PC-9 (cell line): ENCODE measurements around the gene C5. TPM values are rescaled to one million over a fixed set of nuclear protein-coding genes. Genes with fewer than 3 reads are reported as not detected.

ENCODE experiments used
- BruUV-seq: library from RNA; stranded (reverse); fragments of 400-500 nt; replicated peaks from 2 replicates; lab custom pipeline; 2021; lab: Mats Ljungman, UMichigan
- CTCF ChIA-PET: fragments of 300-600 bp; sonication (Branson Sonifier 250); formaldehyde crosslinking; loops from one replicate; lab custom pipeline; 2022; ENCODE audit warnings: antibody characterized with exemption; lab: Charles Lee
- POLR2A ChIA-PET: fragments of 300-600 bp; sonication (Branson Sonifier 250); formaldehyde crosslinking; loops from one replicate; lab custom pipeline; 2022; ENCODE audit warnings: antibody characterized with exemption; ENCODE audit not compliant: unreplicated experiment; lab: Charles Lee
- DNase-seq, 2 experiments: peaks; one replicate each; pipeline versions ENCODE4 v3.0.0 to v3.0.0-alpha.2; 2015 to 2022; ENCODE audit warnings: mixed read lengths in 1 of 2
- H2AFZ ChIP-seq: fragments of 200-600 bp; sonication (generic); 2 replicates; pipeline ENCODE4 v1.8.1; 2017; ENCODE audit warnings: antibody characterized with exemption
- H3F3A ChIP-seq: fragments of 200-600 bp; sonication (generic); 2 replicates; pipeline ENCODE4 v1.8.1; 2017; ENCODE audit warnings: antibody characterized with exemption, mild to moderate bottlenecking, low read depth; ENCODE audit not compliant: insufficient read depth
- H3K27ac ChIP-seq: fragments of 200-600 bp; sonication (generic); 2 replicates; pipeline ENCODE4 v1.6.1; 2016; ENCODE audit warnings: mixed run types
- H3K27me3 ChIP-seq: fragments of 200-600 bp; sonication (generic); 2 replicates; pipeline ENCODE4 v1.6.1; 2016; ENCODE audit warnings: low read depth, mixed run types; ENCODE audit not compliant: insufficient read depth
- H3K36me3 ChIP-seq: fragments of 200-600 bp; sonication (generic); 2 replicates; pipeline ENCODE4 v1.6.1; 2016; ENCODE audit warnings: low read depth, mixed run types
- H3K4me1 ChIP-seq: fragments of 200-600 bp; sonication (generic); replicated peaks from 2 replicates; pipeline ENCODE4 v1.6.1; 2016; ENCODE audit warnings: mixed run types; ENCODE audit not compliant: insufficient read depth
- H3K4me2 ChIP-seq: fragments of 200-600 bp; sonication (generic); 2 replicates; pipeline ENCODE4 v1.6.1; 2017; ENCODE audit warnings: mixed run types
- H3K4me3 ChIP-seq: fragments of 200-600 bp; sonication (generic); 2 replicates; pipeline ENCODE4 v1.6.1; 2016; ENCODE audit warnings: mixed run types
- H3K79me2 ChIP-seq: fragments of 200-600 bp; sonication (generic); 2 replicates; pipeline ENCODE4 v1.6.1; 2017; ENCODE audit warnings: low read depth, mixed run types
- H3K9me2 ChIP-seq: fragments of 200-600 bp; sonication (generic); 2 replicates; pipeline ENCODE4 v1.8.1; 2017; ENCODE audit warnings: mild to moderate bottlenecking; ENCODE audit not compliant: insufficient read depth
- H3K9me3 ChIP-seq: fragments of 200-600 bp; sonication (generic); 2 replicates; pipeline ENCODE4 v1.8.1; 2016; ENCODE audit warnings: low read depth; ENCODE audit not compliant: insufficient read depth
- H4K20me1 ChIP-seq: fragments of 200-600 bp; sonication (generic); 2 replicates; pipeline ENCODE4 v1.8.1; 2017; ENCODE audit not compliant: insufficient read depth
- EZH2 ChIP-seq: fragments of 200-600 bp; sonication (generic); IDR thresholded peaks from 2 replicates; pipeline ENCODE4 v1.8.0; 2017; ENCODE audit warnings: antibody characterized with exemption, low read depth
- intact Hi-C: fragments of 100-400 bp; cut with micrococcal nuclease; formaldehyde crosslinking; loops from one replicate; pipeline ENCODE4 v1.10.0; 2022; ENCODE audit not compliant: unreplicated experiment
- total RNA-seq: library from RNA; stranded (reverse); gene quantifications from 2 replicates; pipeline ENCODE4 v1.2.3, GENCODE V29; 2021
- TF ChIP-seq, protein P1 (sequence below): fragments of 200-600 bp; sonication (generic); conservative IDR thresholded peaks from 2 replicates; pipeline ENCODE4 v1.6.1; 2017; ENCODE audit warnings: mixed run types, antibody characterized with exemption, mild to moderate bottlenecking, moderate library complexity

Gene C5
- total RNA-seq, 1 experiment from 2014 or later = 11.5 TPM

DNA sequence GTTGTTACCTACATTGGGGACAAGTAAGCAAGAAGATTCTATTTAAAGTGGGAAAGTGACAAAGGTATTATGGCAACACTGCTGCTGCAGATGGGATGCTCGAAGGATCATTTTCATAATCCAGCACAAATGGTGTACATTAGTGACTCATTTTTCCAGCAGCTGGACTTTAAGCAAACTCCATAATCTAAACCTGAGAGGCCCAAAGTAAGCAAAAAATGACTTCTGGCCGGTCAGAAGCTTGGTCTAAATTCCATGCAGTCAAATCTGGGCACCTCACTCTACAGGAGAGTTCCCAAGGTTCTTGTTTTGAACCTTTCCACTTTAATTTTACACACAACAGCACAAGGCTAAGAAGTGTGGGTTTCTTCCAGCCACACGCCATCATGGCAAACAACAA, 79.8 kb downstream of the C5 start:
- no peak for DNase-seq
- CTCF ChIA-PET = no interaction called here
- no peaks in the 10 kb centered on the region for H4K20me1 ChIP-seq
- no peaks in the 10 kb centered on the region for H3K36me3 ChIP-seq
- H3K4me1 ChIP-seq = no peaks in the 10 kb centered on the region
- no peaks in the 10 kb centered on the region for H3K79me2 ChIP-seq
- no peak overlapping the region for H2AFZ ChIP-seq
- no peak overlapping the region for H3K4me3 ChIP-seq
- H3K27me3 ChIP-seq = no peaks in the 10 kb centered on the region
- POLR2A ChIA-PET = no interaction called here
- no peaks in the 10 kb centered on the region for H3F3A ChIP-seq
- no peak overlapping the region for H3K27ac ChIP-seq
- BruUV-seq = no TSS peak
- intact Hi-C loops = no loop called here
- no peaks in the 10 kb centered on the region for H3K9me2 ChIP-seq
- no peak overlapping the region for H3K4me2 ChIP-seq
- no peak for TF ChIP-seq EZH2
- TF ChIP-seq, protein P1, sequence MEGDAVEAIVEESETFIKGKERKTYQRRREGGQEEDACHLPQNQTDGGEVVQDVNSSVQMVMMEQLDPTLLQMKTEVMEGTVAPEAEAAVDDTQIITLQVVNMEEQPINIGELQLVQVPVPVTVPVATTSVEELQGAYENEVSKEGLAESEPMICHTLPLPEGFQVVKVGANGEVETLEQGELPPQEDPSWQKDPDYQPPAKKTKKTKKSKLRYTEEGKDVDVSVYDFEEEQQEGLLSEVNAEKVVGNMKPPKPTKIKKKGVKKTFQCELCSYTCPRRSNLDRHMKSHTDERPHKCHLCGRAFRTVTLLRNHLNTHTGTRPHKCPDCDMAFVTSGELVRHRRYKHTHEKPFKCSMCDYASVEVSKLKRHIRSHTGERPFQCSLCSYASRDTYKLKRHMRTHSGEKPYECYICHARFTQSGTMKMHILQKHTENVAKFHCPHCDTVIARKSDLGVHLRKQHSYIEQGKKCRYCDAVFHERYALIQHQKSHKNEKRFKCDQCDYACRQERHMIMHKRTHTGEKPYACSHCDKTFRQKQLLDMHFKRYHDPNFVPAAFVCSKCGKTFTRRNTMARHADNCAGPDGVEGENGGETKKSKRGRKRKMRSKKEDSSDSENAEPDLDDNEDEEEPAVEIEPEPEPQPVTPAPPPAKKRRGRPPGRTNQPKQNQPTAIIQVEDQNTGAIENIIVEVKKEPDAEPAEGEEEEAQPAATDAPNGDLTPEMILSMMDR = no peak
- no peaks in the 10 kb centered on the region for H3K9me3 ChIP-seq

DNA sequence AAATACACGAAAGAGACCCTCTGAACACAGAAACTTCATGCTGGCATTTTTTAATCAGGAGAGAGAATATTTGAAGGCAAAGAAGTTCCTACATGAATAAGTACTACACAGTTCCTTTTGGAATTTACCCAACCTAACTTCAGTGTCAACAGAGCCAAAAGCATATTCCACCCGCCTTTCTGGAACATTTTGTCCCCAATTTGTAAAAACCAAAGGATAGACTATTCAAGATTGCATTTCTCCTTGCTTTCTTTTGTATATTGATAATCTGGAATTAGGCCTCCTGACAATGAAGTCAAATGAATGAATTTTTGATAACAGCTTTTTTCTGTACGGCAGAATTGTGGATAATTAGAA, 84.1 kb downstream of the C5 start:
- ChIA-PET CTCF (no interaction called here), POLR2A (interaction anchor here (0.7 kb wide), 1 partner anchor 338 kb away, joined by 4 read pairs; no protein-coding TSS in a partner anchor)
- Histone ChIP-seq H3K4me1 (no peaks in the 10 kb centered on the region), H3K27ac (no peak overlapping the region), H3K36me3 (no peaks in the 10 kb centered on the region), H3K4me2 (no peak overlapping the region), H3K79me2 (no peaks in the 10 kb centered on the region), H2AFZ (no peak overlapping the region), H3K9me3 (no peaks in the 10 kb centered on the region), H4K20me1 (no peaks in the 10 kb centered on the region), H3F3A (no peaks in the 10 kb centered on the region), H3K4me3 (no peak overlapping the region), H3K9me2 (no peaks in the 10 kb centered on the region), H3K27me3 (no peaks in the 10 kb centered on the region)
- TF ChIP-seq, protein P1 = no peak
- TF ChIP-seq EZH2 = no peak
- no TSS peak for BruUV-seq
- DNase-seq = no peak
- intact Hi-C loops = no loop called here

DNA sequence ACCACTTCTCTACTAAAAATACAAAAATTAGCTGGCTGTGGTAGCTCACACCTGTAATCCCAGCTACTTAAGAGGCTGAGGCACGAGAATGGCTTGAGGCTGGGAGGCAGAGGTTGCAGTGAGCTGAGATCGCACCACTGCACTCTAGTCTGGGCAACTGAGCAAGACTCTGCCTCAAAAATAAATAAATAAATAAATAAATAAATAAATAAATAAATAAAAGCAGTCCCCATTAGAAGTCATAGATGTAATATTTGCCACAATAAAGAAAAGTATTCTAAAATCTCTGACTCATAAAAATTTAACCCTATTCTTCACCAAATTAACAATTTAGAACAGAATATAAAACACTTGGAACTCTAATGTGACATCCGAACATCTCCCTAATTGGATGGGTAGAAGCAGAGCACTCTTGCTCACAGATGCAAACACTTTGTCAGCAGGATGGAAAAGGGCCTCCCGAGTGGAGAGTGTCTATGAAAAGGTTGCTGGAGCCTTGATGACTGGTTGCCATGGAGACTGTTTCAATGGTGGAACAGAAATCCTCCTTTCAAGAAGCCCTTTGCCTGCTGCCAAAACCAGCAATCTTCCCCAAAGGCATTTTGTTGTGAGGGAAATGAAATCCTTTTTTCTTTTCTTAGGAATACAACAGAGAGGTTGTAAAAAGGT, 84.6 kb downstream of the C5 start:
- ChIA-PET POLR2A (interaction anchor here (0.7 kb wide), 1 partner anchor 337 kb away, joined by 4 read pairs; no protein-coding TSS in a partner anchor), CTCF (no interaction called here)
- no peaks in the 10 kb centered on the region for H3K4me1 ChIP-seq
- H3K9me3 ChIP-seq = no peaks in the 10 kb centered on the region
- no peaks in the 10 kb centered on the region for H3K27me3 ChIP-seq
- no peak overlapping the region for H2AFZ ChIP-seq
- DNase-seq = no peak
- no peaks in the 10 kb centered on the region for H3K9me2 ChIP-seq
- H3K27ac ChIP-seq = no peak overlapping the region
- TF ChIP-seq, protein P1 = no peak
- no peak for TF ChIP-seq EZH2
- no peak overlapping the region for H3K4me2 ChIP-seq
- no TSS peak for BruUV-seq
- H4K20me1 ChIP-seq = no peaks in the 10 kb centered on the region
- no peaks in the 10 kb centered on the region for H3K79me2 ChIP-seq
- H3F3A ChIP-seq = no peaks in the 10 kb centered on the region
- intact Hi-C loops = no loop called here
- H3K36me3 ChIP-seq = no peaks in the 10 kb centered on the region
- H3K4me3 ChIP-seq = no peak overlapping the region
